ENCODE measurements around the gene CENPW.

CENPW gene

GRCh38 chr6:126339796-126340609 is at the start of gene CENPW:
Gene CENPW (plus strand): TSS chr6:126340115. CDS start chr6:126340274, 159 bp downstream.
- no peaks in the 10 kb centered on the region for H3K27me3 ChIP-seq (ENCODE audit: insufficient read depth, low read length)
- H3K4me1 ChIP-seq (ENCODE audit: insufficient read depth, low read length), result peaks cover 24% of the 10 kb centered on the region
- no peaks in the 10 kb centered on the region for H3K36me3 ChIP-seq (ENCODE audit: insufficient read depth, low read length)
- H3K9me3 ChIP-seq (ENCODE audit: low read length), result no peaks in the 10 kb centered on the region
- H2AFZ ChIP-seq (ENCODE audit: low read depth, low read length), result peak within 1 kb of the TSS; percentile 98
- H3K4me3 ChIP-seq (ENCODE audit: low read length), result peak within 1 kb of the TSS; percentile 81

- Histone ChIP-seq H3K36me3 (ENCODE audit: insufficient read depth, low read length) (no peaks in the 10 kb centered on the region), H3K27me3 (ENCODE audit: insufficient read depth, low read length) (no peaks in the 10 kb centered on the region), H3K4me3 (ENCODE audit: low read length) (no peak overlapping the region), H3K9me3 (ENCODE audit: low read length) (no peaks in the 10 kb centered on the region), H3K4me1 (ENCODE audit: insufficient read depth, low read length) (no peaks in the 10 kb centered on the region), H2AFZ (ENCODE audit: low read depth, low read length) (no peak overlapping the region)
Observed at GRCh38 chr6:126293891-126294524, 45.9 kb upstream of the CENPW start.

- Histone ChIP-seq H2AFZ (ENCODE audit: low read depth, low read length) (no peak overlapping the region), H3K4me3 (ENCODE audit: low read length) (no peak overlapping the region), H3K27me3 (ENCODE audit: insufficient read depth, low read length) (no peaks in the 10 kb centered on the region), H3K9me3 (ENCODE audit: low read length) (no peaks in the 10 kb centered on the region), H3K36me3 (ENCODE audit: insufficient read depth, low read length) (no peaks in the 10 kb centered on the region), H3K4me1 (ENCODE audit: insufficient read depth, low read length) (no peaks in the 10 kb centered on the region)
Observed at GRCh38 chr6:126300126-126300525, 39.8 kb upstream of the CENPW start.

DNA sequence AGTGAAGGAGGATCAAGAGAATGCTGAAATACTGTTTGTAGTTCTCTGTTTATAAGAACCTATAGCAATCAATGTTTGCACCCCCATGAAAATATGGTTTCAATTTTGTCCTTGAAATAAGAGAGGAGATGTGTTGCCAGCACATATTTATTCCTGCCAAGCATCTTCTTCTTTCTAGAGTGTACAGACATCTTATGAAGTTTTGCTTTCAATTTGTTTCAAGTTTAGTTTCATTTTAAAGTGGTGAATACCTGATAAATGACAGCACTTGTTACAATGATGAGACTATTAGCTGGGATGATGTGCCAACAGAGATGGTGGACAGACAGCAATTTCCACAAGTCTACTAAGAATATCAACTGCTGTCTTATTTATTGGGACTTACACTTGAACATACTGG is 39.2 kb upstream of the CENPW start:
- no peaks in the 10 kb centered on the region for H3K27me3 ChIP-seq (ENCODE audit: insufficient read depth, low read length)
- H2AFZ ChIP-seq (ENCODE audit: low read depth, low read length), result no peak overlapping the region
- H3K4me3 ChIP-seq (ENCODE audit: low read length), result no peak overlapping the region
- no peaks in the 10 kb centered on the region for H3K36me3 ChIP-seq (ENCODE audit: insufficient read depth, low read length)
- no peaks in the 10 kb centered on the region for H3K9me3 ChIP-seq (ENCODE audit: low read length)
- H3K4me1 ChIP-seq (ENCODE audit: insufficient read depth, low read length), result no peaks in the 10 kb centered on the region

- no peak overlapping the region for H3K4me3 ChIP-seq (ENCODE audit: low read length)
- H3K27me3 ChIP-seq (ENCODE audit: insufficient read depth, low read length), result no peaks in the 10 kb centered on the region
- H2AFZ ChIP-seq (ENCODE audit: low read depth, low read length), result no peak overlapping the region
- H3K4me1 ChIP-seq (ENCODE audit: insufficient read depth, low read length), result no peaks in the 10 kb centered on the region
- H3K9me3 ChIP-seq (ENCODE audit: low read length), result no peaks in the 10 kb centered on the region
- no peaks in the 10 kb centered on the region for H3K36me3 ChIP-seq (ENCODE audit: insufficient read depth, low read length)
Observed at GRCh38 chr6:126302191-126302590, 37.7 kb upstream of the CENPW start.

DNA sequence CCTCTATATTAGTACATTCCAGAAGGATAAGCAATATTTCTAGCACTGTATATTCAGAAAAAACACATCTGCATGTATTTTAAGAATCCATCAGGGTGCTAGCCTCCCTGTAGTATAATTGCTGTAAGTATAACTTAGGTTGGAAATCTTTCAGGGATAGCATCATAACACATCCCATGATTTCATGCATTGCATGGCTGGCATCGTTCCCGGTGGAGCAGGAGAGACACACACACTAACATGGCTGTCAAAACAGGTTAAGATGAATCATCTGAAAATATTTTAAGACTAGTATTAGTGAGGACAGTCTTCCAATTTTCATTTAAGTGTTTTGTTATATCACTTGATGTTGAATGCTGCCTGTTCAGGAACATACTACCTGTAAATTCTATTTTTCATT is 32.1 kb upstream of the CENPW start:
- no peaks in the 10 kb centered on the region for H3K36me3 ChIP-seq (ENCODE audit: insufficient read depth, low read length)
- H2AFZ ChIP-seq (ENCODE audit: low read depth, low read length), result no peak overlapping the region
- H3K27me3 ChIP-seq (ENCODE audit: insufficient read depth, low read length), result no peaks in the 10 kb centered on the region
- H3K4me3 ChIP-seq (ENCODE audit: low read length), result no peak overlapping the region
- no peaks in the 10 kb centered on the region for H3K4me1 ChIP-seq (ENCODE audit: insufficient read depth, low read length)
- H3K9me3 ChIP-seq (ENCODE audit: low read length), result no peaks in the 10 kb centered on the region

DNA sequence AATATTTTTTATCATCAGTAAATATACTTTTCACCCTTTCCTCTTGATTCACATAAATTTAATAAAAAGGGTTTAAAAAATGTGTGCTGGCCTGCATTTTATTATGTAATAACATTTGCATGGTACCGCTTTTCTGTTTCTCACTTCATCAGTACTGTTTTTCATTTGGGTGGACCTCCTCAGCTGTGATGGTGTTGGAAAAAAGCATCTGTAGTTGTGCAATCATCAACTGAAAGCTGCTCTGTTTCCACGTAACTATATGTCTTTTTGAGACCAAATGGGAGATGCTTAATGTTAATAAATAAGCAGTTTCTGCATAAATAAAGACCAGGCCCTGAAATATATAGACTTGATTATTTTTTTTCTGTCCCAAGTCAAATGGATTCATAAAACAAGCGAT is 31.6 kb upstream of the CENPW start:
- no peak overlapping the region for H3K4me3 ChIP-seq (ENCODE audit: low read length)
- no peaks in the 10 kb centered on the region for H3K27me3 ChIP-seq (ENCODE audit: insufficient read depth, low read length)
- no peak overlapping the region for H2AFZ ChIP-seq (ENCODE audit: low read depth, low read length)
- H3K4me1 ChIP-seq (ENCODE audit: insufficient read depth, low read length), result no peaks in the 10 kb centered on the region
- no peaks in the 10 kb centered on the region for H3K36me3 ChIP-seq (ENCODE audit: insufficient read depth, low read length)
- no peaks in the 10 kb centered on the region for H3K9me3 ChIP-seq (ENCODE audit: low read length)

DNA sequence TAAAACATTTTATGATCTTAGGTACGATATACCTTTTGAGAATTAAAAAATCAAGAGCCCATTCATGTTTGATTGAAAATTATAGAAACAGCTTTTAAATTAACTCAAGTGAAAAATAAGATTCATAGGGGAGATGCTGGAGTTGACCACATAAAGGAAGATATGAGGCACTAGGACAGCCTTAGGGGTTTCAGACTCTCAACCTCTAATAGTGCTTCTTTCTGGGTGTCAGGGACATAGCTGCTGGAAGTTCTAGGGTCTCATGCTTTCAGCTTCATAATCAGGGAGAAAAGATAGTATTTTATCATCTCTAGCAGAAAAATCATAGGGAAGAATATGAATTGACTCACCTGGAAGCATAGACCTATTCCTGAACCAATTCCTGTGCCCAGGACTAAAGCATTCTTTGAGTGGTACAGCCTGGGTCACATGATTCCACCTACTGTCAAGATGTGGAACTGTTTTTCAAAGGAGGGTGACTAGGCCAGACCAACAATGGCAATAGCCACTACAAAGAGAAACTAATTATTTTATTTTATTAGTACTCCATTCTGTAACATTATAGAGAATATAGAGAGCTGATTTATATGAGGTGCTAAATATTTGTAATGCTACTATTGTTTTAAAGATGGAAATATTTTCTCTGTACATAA is 27.8 kb upstream of the CENPW start:
- no peak overlapping the region for H2AFZ ChIP-seq (ENCODE audit: low read depth, low read length)

DNA sequence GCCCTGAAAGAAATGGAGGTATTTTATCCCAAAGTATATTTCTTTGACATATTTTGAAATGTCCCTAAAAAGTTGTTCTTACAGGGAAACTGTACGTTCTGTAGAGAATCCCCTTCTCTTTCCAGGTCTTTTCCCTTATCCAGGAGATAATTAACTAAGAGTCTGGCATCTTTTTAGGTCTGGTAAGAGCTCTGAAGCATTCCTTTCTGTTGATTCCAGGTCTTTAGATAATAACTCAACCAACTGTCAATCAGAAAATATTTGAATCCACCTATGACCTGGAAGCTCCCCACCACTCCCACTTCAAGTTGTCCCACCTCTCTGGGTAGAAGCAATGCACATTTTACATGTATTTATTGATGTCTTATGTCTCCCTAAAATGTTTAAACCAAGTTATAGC is 26.0 kb upstream of the CENPW start:
- H2AFZ ChIP-seq (ENCODE audit: low read depth, low read length), result no peak overlapping the region
- no peak overlapping the region for H3K4me3 ChIP-seq (ENCODE audit: low read length)
- H3K36me3 ChIP-seq (ENCODE audit: insufficient read depth, low read length), result no peaks in the 10 kb centered on the region
- no peaks in the 10 kb centered on the region for H3K9me3 ChIP-seq (ENCODE audit: low read length)
- H3K4me1 ChIP-seq (ENCODE audit: insufficient read depth, low read length), result no peaks in the 10 kb centered on the region
- no peaks in the 10 kb centered on the region for H3K27me3 ChIP-seq (ENCODE audit: insufficient read depth, low read length)

More for the DNA sequence above, 27.8 kb upstream of the CENPW start:
- no peaks in the 10 kb centered on the region for H3K9me3 ChIP-seq (ENCODE audit: low read length)
- H3K27me3 ChIP-seq (ENCODE audit: insufficient read depth, low read length), result no peaks in the 10 kb centered on the region
- no peaks in the 10 kb centered on the region for H3K4me1 ChIP-seq (ENCODE audit: insufficient read depth, low read length)
- no peak overlapping the region for H3K4me3 ChIP-seq (ENCODE audit: low read length)
- H3K36me3 ChIP-seq (ENCODE audit: insufficient read depth, low read length), result no peaks in the 10 kb centered on the region

GRCh38 chr6:126318797-126319196 is 21.1 kb upstream of the CENPW start:
- Histone ChIP-seq H3K4me1 (ENCODE audit: insufficient read depth, low read length) (peaks cover 3% of the 10 kb centered on the region), H3K4me3 (ENCODE audit: low read length) (no peak overlapping the region), H3K9me3 (ENCODE audit: low read length) (no peaks in the 10 kb centered on the region), H2AFZ (ENCODE audit: low read depth, low read length) (no peak overlapping the region), H3K36me3 (ENCODE audit: insufficient read depth, low read length) (no peaks in the 10 kb centered on the region), H3K27me3 (ENCODE audit: insufficient read depth, low read length) (no peaks in the 10 kb centered on the region)

DNA sequence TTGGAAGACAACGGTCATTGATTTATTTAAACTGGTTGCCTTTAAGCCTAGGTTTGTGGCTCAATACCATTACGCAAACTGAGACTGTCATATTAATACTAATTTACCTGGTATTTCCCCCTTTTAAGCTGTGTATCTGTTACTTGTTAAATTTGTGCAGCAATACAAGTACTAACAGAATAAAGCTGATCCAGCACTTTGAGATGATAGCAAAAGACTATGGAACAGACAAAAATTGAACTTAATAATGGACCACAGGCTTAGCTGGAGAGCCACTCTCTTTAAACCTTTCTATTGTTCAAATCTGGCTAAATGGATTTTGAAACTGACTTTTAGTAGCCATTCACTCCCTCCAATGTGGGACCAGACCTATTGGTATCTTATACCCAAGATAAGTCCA is 6.2 kb upstream of the CENPW start:
- no peak overlapping the region for H2AFZ ChIP-seq (ENCODE audit: low read depth, low read length)

DNA sequence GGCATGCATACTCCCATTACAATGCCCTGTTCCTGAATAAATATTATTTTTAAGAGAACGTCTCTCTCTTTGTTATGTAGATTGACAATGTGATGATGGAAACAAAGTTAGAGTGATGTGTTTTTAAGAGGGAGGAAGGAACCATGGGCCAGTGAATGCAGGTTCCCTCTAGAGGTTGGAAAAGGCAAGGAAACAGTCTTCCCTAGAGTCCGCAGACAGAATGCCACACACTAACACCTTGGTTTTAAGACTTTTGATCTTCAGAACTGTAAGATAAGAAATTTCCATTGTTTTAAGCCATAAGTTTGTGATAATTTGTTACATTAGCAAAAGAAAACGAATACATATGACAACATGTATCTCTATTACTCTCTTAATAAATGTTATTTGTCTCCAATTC is 4.7 kb upstream of the CENPW start:
- H3K27me3 ChIP-seq (ENCODE audit: insufficient read depth, low read length), result no peaks in the 10 kb centered on the region
- no peak overlapping the region for H3K4me3 ChIP-seq (ENCODE audit: low read length)
- no peak overlapping the region for H2AFZ ChIP-seq (ENCODE audit: low read depth, low read length)
- H3K4me1 ChIP-seq (ENCODE audit: insufficient read depth, low read length), result no peaks in the 10 kb centered on the region
- no peaks in the 10 kb centered on the region for H3K36me3 ChIP-seq (ENCODE audit: insufficient read depth, low read length)
- no peaks in the 10 kb centered on the region for H3K9me3 ChIP-seq (ENCODE audit: low read length)

More for the DNA sequence above, 6.2 kb upstream of the CENPW start:
- H3K36me3 ChIP-seq (ENCODE audit: insufficient read depth, low read length), result no peaks in the 10 kb centered on the region
- no peak overlapping the region for H3K4me3 ChIP-seq (ENCODE audit: low read length)
- H3K9me3 ChIP-seq (ENCODE audit: low read length), result no peaks in the 10 kb centered on the region
- H3K27me3 ChIP-seq (ENCODE audit: insufficient read depth, low read length), result no peaks in the 10 kb centered on the region
- no peaks in the 10 kb centered on the region for H3K4me1 ChIP-seq (ENCODE audit: insufficient read depth, low read length)

DNA sequence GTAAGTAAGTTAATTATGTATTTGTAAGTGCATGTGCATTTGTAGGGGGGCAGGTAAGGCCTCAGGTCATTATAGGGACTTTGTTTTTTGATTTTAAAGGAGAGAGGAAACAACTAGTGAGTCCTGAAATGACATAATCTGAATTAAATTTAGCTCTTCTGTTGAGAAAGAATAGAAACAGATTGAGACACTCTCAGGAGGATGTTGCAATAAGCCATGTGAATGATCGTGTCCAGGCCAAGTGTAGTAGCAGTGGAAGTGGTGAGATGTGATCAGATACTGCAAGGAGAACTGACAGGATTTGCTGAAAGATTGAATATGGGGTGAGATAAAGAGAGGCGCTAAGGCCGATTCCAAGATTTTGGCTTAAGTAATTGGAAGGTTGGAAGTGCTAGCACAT is 2.6 kb upstream of the CENPW start:
- H3K4me1 ChIP-seq (ENCODE audit: insufficient read depth, low read length), result peaks cover 17% of the 10 kb centered on the region
- H3K36me3 ChIP-seq (ENCODE audit: insufficient read depth, low read length), result no peaks in the 10 kb centered on the region
- H3K9me3 ChIP-seq (ENCODE audit: low read length), result no peaks in the 10 kb centered on the region
- no peaks in the 10 kb centered on the region for H3K27me3 ChIP-seq (ENCODE audit: insufficient read depth, low read length)
- H2AFZ ChIP-seq (ENCODE audit: low read depth, low read length), result no peak overlapping the region
- no peak overlapping the region for H3K4me3 ChIP-seq (ENCODE audit: low read length)

Data from neuron (in vitro differentiated cells).